ENCODE results near the gene SEMA5B. TPM values are rescaled to one million over a fixed set of nuclear protein-coding genes. Genes with fewer than 3 reads are reported as not detected.

SEMA5B gene
- total RNA-seq, 2 experiments from 2014 or later: 0.13 to 2.3 TPM

- no peak overlapping the region for H3K27ac ChIP-seq (ENCODE audit: low read depth, low read length, poor library complexity, severe bottlenecking)
- H3K4me2 ChIP-seq (ENCODE audit: low read length): no peak overlapping the region
- no peaks in the 10 kb centered on the region for H3K9me3 ChIP-seq (ENCODE audit: low read length)
- H3K79me2 ChIP-seq (ENCODE audit: insufficient read depth, low read depth, low read length): no peaks in the 10 kb centered on the region
- no peak for DNase-seq (ENCODE audit: low spot score)
- H2AFZ ChIP-seq (ENCODE audit: low read length): no peak overlapping the region
- H3K4me1 ChIP-seq (ENCODE audit: insufficient read depth, low read length, poor library complexity, severe bottlenecking): no peaks in the 10 kb centered on the region
- no peaks in the 10 kb centered on the region for H4K20me1 ChIP-seq (ENCODE audit: insufficient read depth, low read length)
- no peak overlapping the region for H3K4me3 ChIP-seq (ENCODE audit: low read depth, low read length, poor library complexity, severe bottlenecking)
- BruUV-seq (replicated peaks): no TSS peak
- CTCF ChIA-PET (ENCODE audit: unreplicated experiment): no interaction called here
- no peak for TF ChIP-seq EZH2phosphoT487 (IDR thresholded peaks at IDR 0.05; ENCODE audit: borderline replicate concordance, low read depth, low read length)
- no peak for TF ChIP-seq CTCF (conservative IDR thresholded peaks at IDR 0.05; ENCODE audit: low read length)
- H3K9me2 ChIP-seq (ENCODE audit: insufficient read depth, low read length): no peaks in the 10 kb centered on the region
- intact Hi-C loops (cut with micrococcal nuclease; ENCODE audit: unreplicated experiment): no loop called here
- H3K36me3 ChIP-seq (ENCODE audit: insufficient read depth, low read length): no peaks in the 10 kb centered on the region
- POLR2A ChIA-PET: interaction anchor here (0.7 to 1.0 kb wide), 2 partner anchors 11 to 23 kb away, joined by 3 read pairs; no protein-coding TSS in a partner anchor
These were observed 8.9 kb downstream of the SEMA5B start for GRCh38 chr3:123018683-123019082.

- intact Hi-C loops (cut with micrococcal nuclease; ENCODE audit: unreplicated experiment): no loop called here
- Histone ChIP-seq H3K27ac (ENCODE audit: low read depth, low read length, poor library complexity, severe bottlenecking) (no peak overlapping the region), H4K20me1 (ENCODE audit: insufficient read depth, low read length) (no peaks in the 10 kb centered on the region), H3K9me2 (ENCODE audit: insufficient read depth, low read length) (no peaks in the 10 kb centered on the region), H3K79me2 (ENCODE audit: insufficient read depth, low read depth, low read length) (no peaks in the 10 kb centered on the region), H3K9me3 (ENCODE audit: low read length) (no peaks in the 10 kb centered on the region), H3K4me3 (ENCODE audit: low read depth, low read length, poor library complexity, severe bottlenecking) (no peak overlapping the region), H3K4me2 (ENCODE audit: low read length) (no peak overlapping the region), H3K4me1 (ENCODE audit: insufficient read depth, low read length, poor library complexity, severe bottlenecking) (no peaks in the 10 kb centered on the region), H3K36me3 (ENCODE audit: insufficient read depth, low read length) (no peaks in the 10 kb centered on the region), H2AFZ (ENCODE audit: low read length) (no peak overlapping the region)
- TF ChIP-seq EZH2phosphoT487 (IDR thresholded peaks at IDR 0.05; ENCODE audit: borderline replicate concordance, low read depth, low read length): no peak
- TF ChIP-seq CTCF (conservative IDR thresholded peaks at IDR 0.05; ENCODE audit: low read length): 0 out of 2 replicates have a peak, but pooled peaks have one; percentile 33
- DNase-seq (ENCODE audit: low spot score): no peak
- BruUV-seq (replicated peaks): no TSS peak
- ChIA-PET CTCF (ENCODE audit: unreplicated experiment) (no interaction called here), POLR2A (no interaction called here)
These were observed 12.0 kb downstream of the SEMA5B start for GRCh38 chr3:123015596-123015995.

- intact Hi-C loops (cut with micrococcal nuclease; ENCODE audit: unreplicated experiment): no loop called here
These were observed 13.7 kb downstream of the SEMA5B start for GRCh38 chr3:123013876-123014275.

More at GRCh38 chr3:123013876-123014275, 13.7 kb downstream of the SEMA5B start:
- H4K20me1 ChIP-seq (ENCODE audit: insufficient read depth, low read length): no peaks in the 10 kb centered on the region
- H3K4me1 ChIP-seq (ENCODE audit: insufficient read depth, low read length, poor library complexity, severe bottlenecking): no peaks in the 10 kb centered on the region
- no peaks in the 10 kb centered on the region for H3K9me3 ChIP-seq (ENCODE audit: low read length)
- ChIA-PET CTCF (ENCODE audit: unreplicated experiment) (interaction anchor here (0.9 kb wide), 1 partner anchor 11 kb away, joined by 3 read pairs; no protein-coding TSS in a partner anchor), POLR2A (interaction anchor here (1.3 kb wide), 1 partner anchor 39 kb away, joined by 3 read pairs; no protein-coding TSS in a partner anchor)
- BruUV-seq (replicated peaks): no TSS peak
- no peaks in the 10 kb centered on the region for H3K9me2 ChIP-seq (ENCODE audit: insufficient read depth, low read length)
- DNase-seq (ENCODE audit: low spot score): no peak
- no peaks in the 10 kb centered on the region for H3K36me3 ChIP-seq (ENCODE audit: insufficient read depth, low read length)
- no peak overlapping the region for H3K4me3 ChIP-seq (ENCODE audit: low read depth, low read length, poor library complexity, severe bottlenecking)
- H2AFZ ChIP-seq (ENCODE audit: low read length): no peak overlapping the region
- no peak overlapping the region for H3K27ac ChIP-seq (ENCODE audit: low read depth, low read length, poor library complexity, severe bottlenecking)
- H3K79me2 ChIP-seq (ENCODE audit: insufficient read depth, low read depth, low read length): no peaks in the 10 kb centered on the region
- TF ChIP-seq EZH2phosphoT487 (IDR thresholded peaks at IDR 0.05; ENCODE audit: borderline replicate concordance, low read depth, low read length) (no peak), CTCF (conservative IDR thresholded peaks at IDR 0.05; ENCODE audit: low read length) (no peak)
- no peak overlapping the region for H3K4me2 ChIP-seq (ENCODE audit: low read length)
